Fibroblast of lung (primary cell): ENCODE data around the gene ADAMTS9. TPM values are rescaled to one million over a fixed set of nuclear protein-coding genes. Genes with fewer than 3 reads are reported as not detected.

Source experiments
- DNase-seq, 2 donors: peaks; one replicate each; pipeline versions ENCODE4 v3.0.0 to v3.0.0-alpha.2; 2010; ENCODE audit warnings: low read depth in 2 of 2
- H2AFZ ChIP-seq: 2 replicates; pipeline ENCODE4 v1.5.1; 2012; ENCODE audit warnings: low read length, control low read depth, inconsistent platforms
- H3K27ac ChIP-seq: 2 replicates; pipeline ENCODE4 v1.5.1; 2011; ENCODE audit warnings: low read length, control low read depth; ENCODE audit not compliant: insufficient read depth
- H3K27me3 ChIP-seq: 2 replicates; pipeline ENCODE4 v1.5.1; 2011; ENCODE audit warnings: mild to moderate bottlenecking, low read length; ENCODE audit not compliant: control insufficient read depth, insufficient read depth
- H3K36me3 ChIP-seq: 2 replicates; pipeline ENCODE4 v1.5.1; 2011; ENCODE audit warnings: low read length; ENCODE audit not compliant: control insufficient read depth, insufficient read depth
- H3K4me1 ChIP-seq: 2 replicates; pipeline ENCODE4 v1.5.1; 2011; ENCODE audit warnings: low read length; ENCODE audit not compliant: control insufficient read depth, insufficient read depth; ENCODE audit errors: extremely low read depth
- H3K4me2 ChIP-seq: 2 replicates; pipeline ENCODE4 v1.5.1; 2011; ENCODE audit warnings: low read length, control low read depth; ENCODE audit not compliant: insufficient read depth; ENCODE audit errors: extremely low read depth
- H3K4me3 ChIP-seq, 4 experiments: fragments of 200-600 bp in 1 of 4; sonication (generic) in 1 of 4; replicated peaks in 1 of 4; 2 replicates each; pipeline ENCODE4 v1.5.1; 2011 to 2016; ENCODE audit warnings: low read length in 4 of 4, low read depth in 3 of 4, mild to moderate bottlenecking in 3 of 4, control low read depth in 2 of 4, inconsistent platforms in 1 of 4, mixed read lengths in 1 of 4; ENCODE audit not compliant: insufficient read depth in 1 of 4; ENCODE audit errors: control extremely low read depth in 1 of 4
- H3K79me2 ChIP-seq: 2 replicates; pipeline ENCODE4 v1.5.1; 2012; ENCODE audit warnings: mild to moderate bottlenecking, low read length, inconsistent platforms; ENCODE audit not compliant: control insufficient read depth, insufficient read depth
- H3K9ac ChIP-seq: 2 replicates; pipeline ENCODE4 v1.5.1; 2011; ENCODE audit warnings: mild to moderate bottlenecking, low read length, control low read depth; ENCODE audit not compliant: insufficient read depth
- H3K9me3 ChIP-seq: 2 replicates; pipeline ENCODE4 v1.5.1; 2012; ENCODE audit warnings: low read depth, low read length; ENCODE audit not compliant: control insufficient read depth, insufficient read depth
- H4K20me1 ChIP-seq: 2 replicates; pipeline ENCODE4 v1.5.1; 2011; ENCODE audit warnings: low read length; ENCODE audit not compliant: control insufficient read depth, insufficient read depth; ENCODE audit errors: extremely low read depth
- EZH2 ChIP-seq: IDR thresholded peaks from 2 replicates; pipeline ENCODE4 v1.5.1; 2012; ENCODE audit warnings: low read length, control low read depth, mild to moderate bottlenecking; ENCODE audit errors: missing control alignments
- polyA plus RNA-seq, 2 donors: library from polyadenylated mRNA; depleted of rRNA in 1 of 2; stranded (reverse) in 1 of 2; unstranded in 1 of 2; fragments of >200 nt; gene quantifications; 2 replicates each; pipeline ENCODE4 v1.2.1, GENCODE V29; 2011 to 2012; ENCODE audit warnings: missing spikeins in 1 of 2
- total RNA-seq: library from RNA; depleted of rRNA; stranded (reverse); fragments of >200 nt; gene quantifications from 2 replicates; pipeline ENCODE4 v1.2.1, GENCODE V29; 2014
- TF ChIP-seq, protein P1 (sequence below), 2 donors: IDR thresholded peaks in 1 of 2; conservative IDR thresholded peaks in 1 of 2; 1 replicate in 1 of 2; 2 replicates in 1 of 2; pipeline ENCODE4 v1.5.1; 2011 to 2012; ENCODE audit warnings: low read length in 2 of 2, control low read depth in 1 of 2, inconsistent platforms in 1 of 2, low read depth in 1 of 2, mild to moderate bottlenecking in 1 of 2

Gene ADAMTS9
- total and polyA plus RNA-seq, 2 donors (not counting 1 experiment from before 2014, with no cell fraction given), result 0.82 to 1.8 TPM

DNA sequence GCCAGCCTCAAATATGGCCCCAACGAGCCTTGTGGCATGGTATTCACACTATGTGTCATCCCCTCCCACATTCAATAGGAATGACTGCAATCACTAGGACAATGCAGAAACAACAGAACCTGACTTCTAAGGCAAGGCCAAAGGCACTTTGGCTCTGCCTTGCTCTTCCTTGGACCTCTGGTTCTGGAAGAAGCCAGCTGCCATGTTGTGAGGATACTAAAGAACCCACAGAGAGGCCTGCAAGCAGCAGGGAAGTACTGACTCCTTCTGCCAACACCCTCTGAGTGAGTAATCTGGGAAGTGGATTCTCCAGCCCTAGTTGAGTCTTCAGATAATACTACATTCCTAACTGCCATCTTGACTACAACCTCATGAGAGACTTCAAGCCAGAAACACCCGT is 64.7 kb downstream of the ADAMTS9 start:
- no peaks in the 10 kb centered on the region for H3K27me3 ChIP-seq
- TF ChIP-seq EZH2, result no peak
- TF ChIP-seq, protein P1, sequence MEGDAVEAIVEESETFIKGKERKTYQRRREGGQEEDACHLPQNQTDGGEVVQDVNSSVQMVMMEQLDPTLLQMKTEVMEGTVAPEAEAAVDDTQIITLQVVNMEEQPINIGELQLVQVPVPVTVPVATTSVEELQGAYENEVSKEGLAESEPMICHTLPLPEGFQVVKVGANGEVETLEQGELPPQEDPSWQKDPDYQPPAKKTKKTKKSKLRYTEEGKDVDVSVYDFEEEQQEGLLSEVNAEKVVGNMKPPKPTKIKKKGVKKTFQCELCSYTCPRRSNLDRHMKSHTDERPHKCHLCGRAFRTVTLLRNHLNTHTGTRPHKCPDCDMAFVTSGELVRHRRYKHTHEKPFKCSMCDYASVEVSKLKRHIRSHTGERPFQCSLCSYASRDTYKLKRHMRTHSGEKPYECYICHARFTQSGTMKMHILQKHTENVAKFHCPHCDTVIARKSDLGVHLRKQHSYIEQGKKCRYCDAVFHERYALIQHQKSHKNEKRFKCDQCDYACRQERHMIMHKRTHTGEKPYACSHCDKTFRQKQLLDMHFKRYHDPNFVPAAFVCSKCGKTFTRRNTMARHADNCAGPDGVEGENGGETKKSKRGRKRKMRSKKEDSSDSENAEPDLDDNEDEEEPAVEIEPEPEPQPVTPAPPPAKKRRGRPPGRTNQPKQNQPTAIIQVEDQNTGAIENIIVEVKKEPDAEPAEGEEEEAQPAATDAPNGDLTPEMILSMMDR (conservative IDR thresholded peaks at IDR 0.05 in 1 of 2, IDR thresholded peaks at IDR 0.05 in 1 of 2; ENCODE audit: low read depth in 1 of 2, low read length in 2 of 2), result no peak
- peak in 1 of 2 donors; percentile 8 for DNase-seq
- H3K36me3 ChIP-seq, result no peaks in the 10 kb centered on the region
- H3K27ac ChIP-seq, result no peak overlapping the region
- no peaks in the 10 kb centered on the region for H3K4me1 ChIP-seq
- H3K4me2 ChIP-seq, result no peak overlapping the region
- H3K9me3 ChIP-seq, result no peaks in the 10 kb centered on the region
- no peaks in the 10 kb centered on the region for H3K79me2 ChIP-seq
- no peak overlapping the region for H3K9ac ChIP-seq
- no peaks in the 10 kb centered on the region for H4K20me1 ChIP-seq
- no peak overlapping the region for H3K4me3 ChIP-seq
- no peak overlapping the region for H2AFZ ChIP-seq

DNA sequence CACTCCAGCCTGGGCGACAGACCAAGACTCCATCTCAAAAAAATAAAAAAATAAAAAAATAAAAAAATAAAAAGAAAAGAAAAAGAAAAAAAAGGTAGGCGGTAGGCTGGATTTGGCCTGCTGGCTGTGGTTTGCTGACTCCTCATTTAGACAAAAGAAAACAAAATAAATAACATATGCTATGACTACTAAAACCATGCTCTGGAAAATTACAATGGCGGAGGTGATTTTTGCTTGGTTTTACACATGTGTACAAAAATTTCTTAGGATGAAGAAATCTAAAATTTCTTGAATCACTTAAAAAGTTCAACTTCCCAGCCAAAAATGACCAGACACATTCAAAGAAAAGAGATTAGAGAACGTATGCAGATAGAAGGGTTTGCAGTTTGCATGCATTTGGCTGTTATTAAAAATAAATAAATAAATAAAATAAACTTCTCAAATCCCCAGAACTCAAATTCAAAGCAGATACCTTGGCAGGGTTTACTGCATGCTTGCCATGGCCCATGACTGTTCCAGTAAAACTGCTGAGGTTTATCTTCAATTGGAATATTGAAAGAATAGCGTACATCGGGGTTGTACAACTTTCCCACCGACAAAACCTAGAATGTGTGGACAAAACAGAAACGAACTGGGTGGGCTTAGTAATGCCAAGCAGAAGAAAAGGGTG is 65.9 kb downstream of the ADAMTS9 start:
- H3K4me1 ChIP-seq, result no peaks in the 10 kb centered on the region
- H3K79me2 ChIP-seq, result no peaks in the 10 kb centered on the region
- no peak overlapping the region for H2AFZ ChIP-seq
- no peaks in the 10 kb centered on the region for H3K27me3 ChIP-seq
- no peak for TF ChIP-seq EZH2
- TF ChIP-seq, protein P1 (conservative IDR thresholded peaks at IDR 0.05 in 1 of 2, IDR thresholded peaks at IDR 0.05 in 1 of 2; ENCODE audit: low read depth in 1 of 2, low read length in 2 of 2), result no peak
- peak in 1 of 2 donors; percentile 17 for DNase-seq
- no peak overlapping the region for H3K9ac ChIP-seq
- H3K27ac ChIP-seq, result no peak overlapping the region
- no peak overlapping the region for H3K4me3 ChIP-seq
- H4K20me1 ChIP-seq, result no peaks in the 10 kb centered on the region
- H3K9me3 ChIP-seq, result no peaks in the 10 kb centered on the region
- H3K36me3 ChIP-seq, result no peaks in the 10 kb centered on the region
- no peak overlapping the region for H3K4me2 ChIP-seq

DNA sequence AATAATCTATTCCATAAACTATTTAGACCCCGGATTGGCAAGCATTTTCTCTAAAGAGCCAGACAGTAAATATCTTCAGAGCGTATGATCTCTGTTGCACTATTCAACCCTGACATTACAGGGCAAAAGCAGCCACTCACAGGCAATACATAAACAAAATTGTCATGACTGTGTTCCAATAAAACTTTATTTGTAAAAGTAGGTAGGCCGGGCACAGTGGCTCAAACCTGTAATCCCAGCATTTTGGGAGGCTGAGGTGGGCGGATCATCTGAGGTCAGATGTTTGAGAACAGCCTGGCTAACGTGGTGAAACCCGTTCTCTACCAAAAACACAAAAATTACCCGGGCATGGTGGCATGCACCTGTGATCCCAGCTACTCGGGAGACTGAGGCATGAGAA is 66.5 kb downstream of the ADAMTS9 start:
- Histone ChIP-seq H3K27ac (no peak overlapping the region), H3K4me1 (no peaks in the 10 kb centered on the region), H3K79me2 (no peaks in the 10 kb centered on the region), H3K36me3 (no peaks in the 10 kb centered on the region), H3K27me3 (no peaks in the 10 kb centered on the region), H3K9ac (no peak overlapping the region), H3K4me3 (no peak overlapping the region), H4K20me1 (no peaks in the 10 kb centered on the region), H2AFZ (no peak overlapping the region), H3K9me3 (no peaks in the 10 kb centered on the region), H3K4me2 (no peak overlapping the region)
- DNase-seq, result no peak
- no peak for TF ChIP-seq EZH2
- TF ChIP-seq, protein P1 (conservative IDR thresholded peaks at IDR 0.05 in 1 of 2, IDR thresholded peaks at IDR 0.05 in 1 of 2; ENCODE audit: low read depth in 1 of 2, low read length in 2 of 2), result no peak
